Activated CD8-positive, alpha-beta memory T cell treated with anti-CD3 and anti-CD28 coated beads for 1 hour (primary cell): ENCODE measurements around the gene ZNF428.
"Not testable (repeated sequence)": the region's sequence is repeated elsewhere in the genome, so short reads cannot be mapped to it uniquely, and the experiment has no call there.

Experiments used
- DNase-seq, 2 donors: peaks; one replicate each; pipeline ENCODE4 v3.0.0-alpha.2; 2020; ENCODE audit warnings: low read depth in 1 of 2; ENCODE audit errors: extremely low read depth in 1 of 2

ZNF428 gene

DNA sequence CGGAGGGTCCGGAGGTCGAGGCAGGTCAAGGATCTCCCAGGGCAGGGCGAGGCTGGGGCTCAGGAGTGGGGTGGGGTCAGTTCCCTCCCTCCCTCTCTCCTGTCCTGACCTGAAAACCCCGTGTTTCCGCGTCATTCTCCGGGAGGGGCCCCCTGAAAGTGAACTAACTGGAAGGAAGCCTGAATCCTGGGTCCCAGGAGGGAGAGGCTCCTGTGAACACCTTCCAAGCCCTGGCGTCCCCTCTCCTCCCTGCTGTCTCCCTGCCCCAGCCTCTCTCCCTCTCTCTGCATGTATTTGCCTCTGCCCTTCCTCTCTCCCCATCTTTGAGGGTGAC is 21.0 kb upstream of the ZNF428 start:
- no peak for DNase-seq

DNA sequence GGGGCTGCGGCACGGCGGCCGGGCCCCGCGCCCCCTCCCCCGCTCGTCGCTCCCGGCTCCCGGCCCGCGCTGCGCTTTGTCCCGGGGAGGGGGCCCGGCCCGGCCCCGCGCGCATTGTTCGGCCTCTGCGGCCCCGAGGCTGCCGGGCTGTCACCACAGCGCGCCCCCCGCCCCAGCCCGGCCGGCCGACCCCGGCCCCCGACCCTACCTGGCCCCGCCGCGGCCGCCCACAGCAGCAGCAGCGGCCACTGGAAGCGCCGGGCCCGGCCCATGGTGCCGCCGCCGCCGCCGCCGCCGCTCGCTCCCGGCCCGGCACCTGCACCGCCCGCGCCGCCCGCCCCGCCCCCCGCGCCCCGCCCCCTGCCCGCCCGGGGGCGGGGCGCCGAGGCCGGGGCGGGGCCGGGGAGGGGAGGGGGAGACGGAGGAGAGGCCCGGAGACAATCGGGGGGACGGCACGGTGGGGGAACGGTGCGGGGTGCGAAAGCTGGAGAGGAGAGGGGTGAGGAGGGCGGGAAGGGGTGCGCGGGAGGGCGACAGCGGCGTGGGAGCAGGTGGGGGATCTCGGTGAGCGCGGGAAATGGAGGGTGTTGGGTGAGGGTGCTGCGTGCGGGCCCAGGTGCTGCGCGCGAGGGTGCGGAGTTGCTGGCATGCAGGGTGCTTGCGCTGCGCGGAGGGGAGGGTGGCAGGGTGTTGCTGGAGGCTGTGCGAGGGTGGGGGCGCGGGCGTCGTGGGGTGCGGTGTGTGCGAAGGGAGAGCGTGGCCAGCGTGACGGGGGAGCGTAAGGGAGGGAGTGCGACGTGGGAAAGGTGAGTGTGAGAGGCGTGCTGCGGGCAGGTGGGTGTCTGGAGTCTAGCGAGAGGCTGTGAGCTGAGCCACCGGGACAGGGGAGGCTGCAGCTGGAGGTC is 20.3 kb upstream of the ZNF428 start, which contains the start of gene CADM4:
CADM4 (minus strand) TSS at position 332 of the 905 bp plus-strand sequence; CDS start at position 272, 60 bp downstream.
- peak in 1 of 2 donors; percentile 35 for DNase-seq

DNA sequence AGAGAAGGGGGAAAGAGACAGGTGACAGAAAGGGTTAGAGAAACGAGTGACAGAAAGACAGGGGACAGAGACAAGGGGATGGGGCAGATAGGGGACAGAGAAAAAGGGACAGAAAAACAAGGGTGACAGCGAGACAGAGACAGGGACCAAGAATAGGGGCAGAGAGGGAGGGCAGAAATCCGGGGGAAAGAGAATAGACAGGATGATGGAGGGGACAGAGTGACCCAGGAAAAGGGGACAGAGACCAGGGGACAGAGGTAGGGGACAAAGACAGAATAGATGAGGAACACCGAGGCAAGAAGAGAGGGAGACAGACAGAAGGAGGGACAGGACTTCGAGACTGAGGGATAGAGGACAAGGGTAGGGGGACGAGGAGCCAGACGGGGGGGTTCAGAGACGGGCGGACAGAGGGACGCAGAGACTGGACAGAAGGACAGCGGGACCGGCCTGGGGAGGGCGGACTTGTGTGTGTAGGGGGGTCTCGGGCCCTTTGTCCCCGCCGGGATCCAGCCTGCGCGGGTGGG is 19.6 kb upstream of the ZNF428 start:
- no peak for DNase-seq

DNA sequence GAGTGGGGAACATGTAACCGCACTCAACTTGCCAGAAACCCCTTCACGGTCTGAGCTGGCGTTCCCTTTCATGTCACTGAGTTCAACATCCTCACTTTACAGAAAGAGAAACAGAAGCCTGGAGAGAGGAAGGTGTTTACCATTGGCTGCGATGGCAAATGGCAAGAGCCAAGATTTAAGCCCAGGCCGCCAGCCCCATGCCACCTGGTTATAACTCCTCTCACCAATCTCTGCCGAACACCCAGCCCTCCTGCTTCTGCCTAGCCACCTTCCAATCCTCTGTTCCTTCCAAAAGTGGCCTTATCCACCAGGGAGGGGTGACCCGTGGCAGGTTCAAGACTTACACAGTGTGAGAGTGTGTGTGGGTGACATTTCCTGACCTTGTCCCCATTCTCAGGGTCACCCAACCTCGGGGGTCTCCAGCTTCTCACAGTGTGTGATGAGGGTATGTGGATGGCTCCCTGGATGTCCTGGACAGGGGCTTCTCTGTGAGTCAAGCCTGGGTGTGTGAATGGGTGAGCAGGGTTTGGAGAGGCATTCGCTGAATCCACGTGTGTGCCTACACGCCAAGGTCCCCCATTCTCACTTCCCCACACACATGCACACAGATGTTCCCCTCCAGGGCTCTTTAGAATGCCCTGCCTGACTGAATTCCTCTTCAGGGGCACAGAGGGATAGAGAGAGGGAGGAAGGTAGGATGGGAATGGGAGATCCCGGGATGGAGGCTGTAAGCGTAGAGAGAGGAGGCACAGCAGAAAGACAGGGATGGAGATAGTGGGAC is 19.0 kb upstream of the ZNF428 start:
- no peak for DNase-seq

DNA sequence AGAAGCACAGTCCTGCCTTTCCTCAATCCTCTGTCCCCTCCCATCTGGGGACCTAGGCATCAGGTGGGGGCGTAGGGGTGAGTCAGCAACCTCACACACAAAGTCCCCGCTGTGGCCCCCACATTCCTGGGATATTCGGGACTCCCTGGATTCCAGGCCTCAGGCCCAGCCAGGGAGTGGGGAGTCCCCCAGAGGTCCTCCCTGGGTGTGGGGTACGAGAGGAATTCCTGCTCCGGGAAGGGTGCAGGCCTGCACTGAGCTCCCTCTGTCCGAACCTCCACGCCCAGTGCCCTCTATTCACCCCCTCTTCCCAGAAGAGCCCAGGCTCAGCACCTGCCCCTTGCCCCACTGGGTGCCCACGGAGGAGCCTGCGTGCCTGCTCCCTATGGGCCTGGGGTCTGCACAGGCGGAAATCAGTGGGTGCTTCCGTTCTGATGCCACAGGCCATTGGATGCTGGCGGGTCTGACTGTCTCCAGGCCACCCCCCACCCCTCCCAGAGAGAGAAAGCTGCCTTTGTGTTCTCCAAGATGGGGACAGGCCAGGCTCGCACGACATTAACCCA is 16.8 kb upstream of the ZNF428 start:
- DNase-seq: no peak

DNA sequence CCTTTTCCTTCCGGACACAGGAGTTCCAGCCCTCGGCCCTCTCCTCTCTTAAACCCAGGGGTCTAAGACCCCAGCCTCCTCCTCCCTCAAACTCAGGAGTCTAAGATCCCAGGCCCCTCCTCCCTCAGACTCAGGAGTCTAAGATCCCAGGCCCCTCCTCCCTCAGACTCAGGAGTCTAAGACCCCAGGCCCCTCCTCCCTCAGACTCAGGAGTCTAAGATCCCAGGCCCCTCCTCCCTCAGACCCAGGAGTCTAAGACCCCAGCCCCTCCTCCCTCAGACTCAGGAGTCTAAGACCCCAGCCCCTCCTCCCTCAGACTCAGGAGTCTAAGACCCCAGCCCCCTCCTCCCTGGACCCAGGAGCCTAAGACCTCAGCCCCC is 16.1 kb upstream of the ZNF428 start:
- not testable (repeated sequence) for DNase-seq

DNA sequence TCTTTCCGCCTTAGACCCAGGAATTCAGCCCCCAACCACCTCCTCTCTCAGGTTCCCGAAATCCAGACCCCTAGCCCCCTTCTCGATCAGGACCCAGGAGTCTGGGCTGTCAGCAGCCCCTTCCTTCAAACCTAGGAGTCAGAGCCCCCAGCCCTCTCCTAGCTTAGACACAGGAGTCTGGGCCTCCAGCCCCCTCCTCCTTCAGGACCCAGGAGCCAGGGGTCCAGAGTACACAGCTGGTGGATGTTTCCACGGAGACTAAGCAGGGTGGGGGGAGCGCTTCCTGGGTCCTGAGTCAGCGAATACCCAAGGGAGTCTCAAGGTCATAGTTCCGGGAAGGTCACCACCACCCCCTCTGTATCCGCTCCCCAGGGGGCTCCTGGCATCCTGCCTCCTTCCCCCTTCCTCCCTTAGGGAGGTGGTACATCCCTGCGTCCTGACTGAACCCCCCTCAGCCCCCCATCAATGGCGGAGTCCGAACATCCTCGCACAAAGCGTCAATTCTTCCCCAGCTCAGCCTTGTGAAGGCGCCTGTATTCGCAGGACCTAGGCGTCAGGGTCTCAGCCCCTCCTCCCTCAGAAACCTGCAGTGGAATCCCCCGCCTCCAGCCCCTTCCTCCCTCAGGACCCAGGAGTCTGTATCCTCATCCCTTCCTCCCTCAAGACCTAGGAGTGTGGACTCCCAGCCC is 15.6 kb upstream of the ZNF428 start:
- DNase-seq: no peak

DNA sequence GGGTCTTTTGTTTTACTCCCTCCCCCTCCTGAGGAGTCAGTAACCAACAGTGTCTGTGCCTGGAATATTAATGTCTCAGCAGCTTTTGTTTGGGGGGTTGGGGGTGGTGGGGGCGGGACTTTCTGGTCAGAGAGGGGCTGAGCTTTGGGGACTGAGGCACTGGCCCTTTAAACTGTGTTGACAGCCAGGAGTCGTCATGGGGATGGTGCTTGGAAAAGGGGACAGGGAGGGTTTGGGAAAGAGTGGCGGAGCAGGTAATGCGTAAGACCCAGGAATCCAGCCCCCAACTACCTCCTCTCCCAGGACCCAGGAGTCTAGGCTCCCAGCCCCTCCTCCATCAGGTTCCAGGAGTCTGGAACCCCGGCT is 15.1 kb upstream of the ZNF428 start:
- DNase-seq: no peak

DNA sequence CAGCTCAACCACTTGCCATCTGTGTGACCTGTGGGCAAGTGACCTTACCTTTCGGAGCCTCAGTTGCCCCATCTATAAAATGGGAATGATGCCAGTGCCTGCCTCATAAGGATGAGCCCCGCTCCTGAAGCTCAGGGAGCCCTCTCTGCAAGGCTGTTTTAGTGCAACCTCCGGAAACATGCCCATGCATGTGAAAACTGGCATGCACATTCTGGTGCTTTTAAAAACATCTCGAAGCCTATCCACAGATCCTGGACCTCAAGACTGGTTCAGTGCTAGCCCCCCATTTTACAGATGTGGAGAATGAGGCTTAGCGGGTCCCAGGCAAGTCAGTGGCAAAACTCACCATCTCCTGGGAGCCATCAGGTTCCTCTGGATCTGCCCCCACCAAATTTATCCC is 14.6 kb upstream of the ZNF428 start:
- DNase-seq: no peak

DNA sequence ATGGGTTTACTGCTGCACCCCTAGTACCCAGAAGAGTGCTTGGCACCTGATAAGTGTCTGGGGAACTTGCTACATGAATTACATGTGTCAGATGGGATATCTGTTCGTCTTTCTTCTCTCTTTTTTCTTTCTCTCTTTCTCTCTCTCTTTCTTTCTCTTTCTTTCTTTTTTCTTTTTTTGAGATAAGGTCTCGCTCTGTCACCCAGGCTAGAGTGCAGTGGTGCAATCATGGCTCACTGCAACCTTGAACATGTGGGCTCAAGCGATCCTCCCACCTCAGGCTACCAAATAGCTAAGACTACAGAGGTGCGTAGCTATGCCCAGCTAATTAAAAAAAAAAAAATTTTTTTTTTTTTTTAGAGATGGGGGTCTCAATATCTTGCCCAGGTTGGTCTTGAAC is 14.1 kb upstream of the ZNF428 start:
- no peak for DNase-seq

DNA sequence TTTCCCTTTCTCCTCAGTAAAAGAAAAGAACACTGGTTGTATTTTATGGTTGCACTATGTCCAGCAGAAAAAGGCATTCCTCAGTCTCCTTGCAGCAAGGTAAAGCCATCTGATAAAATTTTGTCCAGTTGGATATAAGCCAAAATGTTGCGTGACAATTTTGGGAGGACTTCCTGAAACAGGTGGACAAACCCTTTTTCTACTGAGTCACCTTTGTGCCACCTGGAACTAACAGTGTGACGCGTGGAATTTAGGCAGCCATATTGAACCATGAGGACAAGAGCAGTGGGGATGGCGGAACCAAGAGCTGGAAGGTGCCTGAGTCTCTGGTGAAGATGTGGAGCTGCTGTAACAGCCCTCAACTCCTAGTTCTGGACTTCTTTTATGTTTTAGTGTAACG is 12.1 kb upstream of the ZNF428 start:
- no peak for DNase-seq

DNA sequence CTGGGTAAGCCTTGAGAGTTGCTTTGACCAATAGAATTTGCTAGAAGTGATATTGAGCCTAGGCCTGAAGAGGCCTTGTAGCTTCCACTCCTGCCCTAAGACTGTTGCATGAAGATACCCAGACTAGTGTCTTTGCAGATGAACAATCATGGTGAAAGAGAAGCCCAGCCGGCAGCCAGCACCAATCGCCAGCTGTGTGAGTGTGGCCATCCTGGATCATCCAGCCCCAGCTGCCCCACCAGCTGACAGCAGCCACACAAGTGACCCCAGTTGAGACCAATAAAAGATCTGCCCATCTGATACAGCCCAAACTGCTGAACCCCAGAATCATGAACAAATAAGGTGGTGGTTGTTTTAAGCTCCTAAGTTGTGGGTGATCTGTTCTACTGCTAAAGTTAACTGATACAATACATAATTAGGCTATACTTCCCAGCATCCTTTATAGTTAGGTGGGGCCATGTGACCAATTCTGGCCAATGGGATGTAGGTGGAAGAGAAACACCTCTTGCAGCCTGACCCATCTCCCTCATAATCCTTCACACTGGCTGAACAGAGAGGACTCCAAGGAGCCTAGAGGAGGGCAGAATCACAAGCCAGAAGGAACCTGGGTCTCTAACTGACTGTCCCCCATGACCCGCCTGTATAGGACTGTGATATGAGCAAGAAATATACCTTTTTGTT is 9.4 kb upstream of the ZNF428 start:
- DNase-seq: no peak

DNA sequence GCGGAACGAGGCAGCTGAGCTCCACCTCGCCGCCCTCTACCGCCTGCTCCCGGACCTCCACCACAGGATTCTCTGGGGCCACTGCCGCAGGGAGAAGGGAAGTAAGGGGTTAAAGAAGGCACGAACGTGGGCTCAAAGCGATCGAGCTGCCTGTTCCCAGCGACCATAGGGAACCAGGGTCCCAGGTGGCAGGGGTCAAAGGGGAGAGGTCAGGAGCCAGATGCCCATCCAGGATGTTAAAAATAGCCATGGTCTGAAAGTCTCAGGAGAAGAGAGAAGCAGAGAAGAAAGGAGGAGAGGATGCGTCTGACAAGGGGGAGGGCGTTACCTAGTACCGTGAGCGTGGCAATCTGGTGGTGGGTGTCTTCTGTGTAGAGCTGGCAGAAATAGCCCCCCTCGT is 7.4 kb upstream of the ZNF428 start:
- DNase-seq: no peak

DNA sequence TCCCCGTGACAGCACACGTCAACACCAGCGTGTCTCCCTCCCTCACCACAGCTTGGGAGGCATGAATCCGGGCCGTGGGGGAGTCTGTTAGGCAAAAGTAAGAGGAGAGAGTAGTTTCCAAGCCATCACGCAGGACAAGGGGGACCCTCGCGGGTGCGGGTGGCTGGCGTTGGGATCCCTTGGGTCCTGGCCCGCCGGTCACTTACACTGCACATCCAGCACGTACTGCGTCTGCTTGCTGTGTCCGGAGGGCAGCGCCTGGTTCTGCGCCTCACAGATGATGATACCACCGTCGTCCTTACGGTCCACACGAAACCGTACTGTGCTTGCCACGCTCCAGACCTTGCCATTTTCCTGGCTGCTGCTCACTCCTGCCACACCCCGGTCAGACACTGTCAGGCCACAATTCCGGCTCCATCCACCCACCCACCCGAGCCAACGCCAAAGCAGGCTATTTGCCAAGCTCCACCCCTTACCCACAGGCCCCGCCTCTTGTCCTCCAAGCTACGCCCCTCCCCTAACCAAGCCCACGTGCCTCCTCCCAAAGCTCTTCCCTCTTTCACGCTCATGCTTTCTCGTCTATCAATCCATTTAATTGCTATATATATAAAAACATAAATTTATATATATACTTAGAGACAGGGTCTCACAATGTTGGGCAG is 6.6 kb upstream of the ZNF428 start:
- no peak for DNase-seq

DNA sequence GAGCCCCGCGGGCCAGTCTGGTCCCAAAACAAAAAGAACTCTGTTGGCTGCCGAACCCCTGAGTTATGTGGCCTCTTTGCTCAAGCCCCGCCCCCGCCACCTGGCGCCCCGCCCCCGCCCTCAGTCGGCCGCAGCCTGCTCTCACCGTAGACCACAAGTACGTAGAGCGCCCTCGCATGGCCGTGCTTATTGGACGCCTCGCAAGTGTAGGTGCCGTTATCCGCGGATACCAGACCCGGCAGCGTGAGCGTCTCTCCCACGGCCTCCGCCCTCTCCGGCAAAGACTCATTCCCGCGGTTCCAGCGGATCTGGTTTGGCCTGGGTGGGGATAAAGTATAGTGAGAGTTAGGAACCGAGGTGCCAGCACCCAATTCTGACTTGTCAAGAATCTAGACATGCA is 5.5 kb upstream of the ZNF428 start:
- DNase-seq: peak; percentile 69 to 73

DNA sequence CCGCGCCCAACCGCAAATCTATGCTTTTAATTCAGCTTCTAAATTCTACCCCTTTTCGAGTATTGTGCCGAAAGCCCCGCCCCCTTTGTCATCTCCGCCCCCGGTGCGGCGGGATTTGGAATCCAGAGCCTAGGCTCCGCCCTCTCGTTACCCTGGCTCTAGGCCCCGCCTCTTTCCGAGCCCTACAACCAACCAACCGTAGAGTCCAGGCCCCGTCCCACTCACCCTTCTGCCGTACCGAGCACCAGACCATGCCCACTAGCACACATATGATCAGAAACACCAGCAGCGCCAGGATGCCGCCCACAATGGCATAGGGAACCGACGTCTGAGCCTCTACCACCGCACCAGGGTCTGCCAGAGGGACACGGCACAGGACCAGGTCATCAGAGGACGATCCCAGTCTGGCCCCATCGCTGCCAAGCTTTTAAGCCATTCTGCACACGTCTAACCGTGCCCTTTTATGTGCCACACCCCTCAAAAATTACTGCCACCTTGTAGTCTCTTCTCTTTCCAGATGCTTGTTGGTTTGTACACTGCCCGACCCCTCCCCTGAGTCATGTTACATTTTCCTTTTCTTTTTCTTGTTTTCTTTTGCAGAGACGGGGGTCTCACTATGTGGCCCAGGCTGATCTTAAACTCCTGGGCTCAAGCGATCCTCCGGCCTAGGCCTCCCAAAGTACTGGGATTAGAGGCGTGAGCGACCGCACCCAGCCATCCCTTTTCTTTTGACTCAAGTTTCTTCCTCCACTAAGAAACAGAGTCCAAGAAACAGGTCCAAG is 4.7 kb upstream of the ZNF428 start:
- DNase-seq: no peak

DNA sequence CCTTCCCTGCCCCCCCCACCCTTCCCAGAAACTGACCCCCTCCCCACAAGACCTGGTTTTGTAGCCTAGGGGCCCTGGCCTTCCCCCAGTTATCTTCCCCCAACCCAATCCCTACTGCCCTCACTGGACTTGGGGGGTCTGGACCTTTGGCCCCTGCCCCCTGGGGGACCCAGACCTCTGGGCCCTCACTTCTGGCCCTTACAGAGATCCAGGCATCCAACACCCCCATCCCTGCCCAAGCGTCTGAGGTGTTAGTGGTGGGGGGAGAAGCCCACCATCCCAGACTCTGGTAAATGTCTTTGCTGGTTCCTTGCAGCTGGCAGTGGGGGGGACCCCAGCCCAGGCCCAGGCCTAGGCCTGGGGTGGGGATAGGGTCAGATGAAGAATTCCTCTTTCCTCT is 3.5 kb upstream of the ZNF428 start:
- DNase-seq: no peak

DNA sequence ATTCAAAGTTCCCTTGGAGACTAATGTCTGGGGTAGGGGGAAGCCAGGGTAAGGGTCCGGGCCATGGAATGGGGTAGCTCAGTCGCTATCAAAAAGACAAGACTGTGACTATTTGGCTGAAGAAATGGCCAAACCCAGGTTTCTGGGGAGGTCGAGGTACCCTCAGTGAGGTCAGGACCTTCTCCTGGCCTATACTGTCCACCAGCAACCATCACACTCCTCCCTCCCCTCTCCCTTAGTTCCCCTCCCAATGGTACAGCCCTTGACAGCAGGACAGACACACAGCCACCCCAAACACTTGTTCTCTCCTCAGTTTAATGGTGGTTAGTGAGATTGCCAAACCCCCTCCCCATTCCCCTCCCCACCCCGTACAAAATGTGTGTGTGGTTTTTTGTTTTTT is 2.6 kb upstream of the ZNF428 start:
- DNase-seq: no peak
